Activated T-cell treated with anti-CD3 and anti-CD28 coated beads for 1 hour (primary cell): ENCODE results near the gene ZMIZ1.

Experiments used
- DNase-seq: peaks from one replicate; pipeline ENCODE4 v3.0.0-alpha.2; 2020; ENCODE audit warnings: low read depth

The ZMIZ1 gene

DNA sequence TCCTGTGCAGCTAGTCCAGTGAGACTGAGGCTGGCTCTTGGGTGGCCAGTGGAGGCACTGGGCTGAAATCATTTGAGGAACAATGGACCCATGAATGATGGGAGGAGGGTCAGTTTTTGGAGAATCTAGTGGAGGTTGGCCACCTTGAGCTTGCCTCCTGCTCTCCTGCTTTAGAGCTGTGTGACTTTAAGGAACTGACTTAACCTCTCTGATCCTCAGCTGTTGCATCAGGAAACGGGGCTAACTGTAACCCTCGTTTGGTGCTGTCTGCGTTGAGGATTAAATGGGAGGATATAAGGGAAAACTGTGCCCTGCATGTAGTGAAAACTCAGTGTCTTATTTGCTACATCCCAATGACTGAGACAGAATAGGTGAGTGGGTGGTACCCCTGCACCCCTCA lies 163.1 kb downstream of the ZMIZ1 start:
- no peak for DNase-seq

DNA sequence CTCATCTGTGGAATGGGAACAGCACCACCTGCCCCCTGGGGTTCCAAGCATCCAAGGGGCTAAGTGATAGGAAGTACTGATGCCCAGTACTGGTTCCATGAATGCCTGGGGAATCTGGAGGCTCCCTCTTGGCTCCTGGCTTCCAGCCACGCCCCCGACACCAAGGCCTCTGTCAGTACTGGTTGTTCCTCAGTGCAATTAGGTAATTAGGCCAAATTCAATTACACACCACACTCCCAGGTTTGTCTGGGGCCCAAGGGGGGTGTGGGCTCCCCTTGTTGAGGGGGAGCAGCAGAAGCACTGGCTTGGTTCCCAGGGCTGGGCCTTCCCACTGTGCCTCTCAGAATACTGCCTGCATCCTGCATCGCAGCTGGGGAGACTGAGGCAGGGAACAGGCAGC lies 164.1 kb downstream of the ZMIZ1 start:
- DNase-seq = no peak

DNA sequence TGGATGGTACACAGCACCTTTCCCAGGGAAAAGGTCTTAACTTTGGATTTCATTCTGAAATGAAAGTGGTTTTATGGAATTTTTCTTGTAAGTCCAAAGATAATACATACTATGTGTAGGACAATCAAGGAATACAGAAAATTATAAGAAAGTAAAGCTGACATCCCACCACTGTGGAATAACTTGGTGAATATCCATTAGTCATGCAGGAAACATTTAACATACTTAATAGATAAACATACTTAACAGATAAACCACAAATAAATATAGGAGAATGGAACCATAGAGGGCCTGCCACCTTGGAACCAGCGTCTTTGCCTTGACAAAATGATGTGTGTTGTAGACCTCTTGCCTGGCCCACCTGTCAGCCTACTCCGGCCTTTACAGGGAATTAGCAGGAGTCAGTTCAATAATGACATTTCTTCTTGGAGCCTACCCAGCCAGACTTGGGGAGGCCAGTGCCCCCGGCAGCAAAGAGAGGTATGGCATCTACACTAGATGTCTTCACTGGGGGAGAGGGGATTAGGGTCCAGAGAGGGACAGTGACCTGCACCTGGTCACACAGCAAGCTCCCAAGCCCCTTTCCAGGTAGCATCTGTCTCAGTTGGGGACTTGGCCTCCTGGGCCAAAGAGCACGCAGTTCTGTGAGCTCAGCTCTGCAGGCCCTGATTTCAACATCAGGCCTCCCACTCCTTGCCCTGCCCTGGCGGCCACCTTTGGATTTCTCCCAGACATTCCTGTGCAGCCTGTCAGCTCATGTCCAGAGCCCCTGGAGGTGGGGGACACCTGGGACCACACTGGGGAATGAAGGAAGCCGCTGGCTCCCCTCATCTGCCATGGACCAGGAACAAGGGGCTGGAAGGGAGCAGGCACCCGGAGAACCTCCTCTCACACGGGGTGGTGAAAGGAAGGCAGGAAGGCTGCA lies 165.9 kb downstream of the ZMIZ1 start:
- DNase-seq = no peak

DNA sequence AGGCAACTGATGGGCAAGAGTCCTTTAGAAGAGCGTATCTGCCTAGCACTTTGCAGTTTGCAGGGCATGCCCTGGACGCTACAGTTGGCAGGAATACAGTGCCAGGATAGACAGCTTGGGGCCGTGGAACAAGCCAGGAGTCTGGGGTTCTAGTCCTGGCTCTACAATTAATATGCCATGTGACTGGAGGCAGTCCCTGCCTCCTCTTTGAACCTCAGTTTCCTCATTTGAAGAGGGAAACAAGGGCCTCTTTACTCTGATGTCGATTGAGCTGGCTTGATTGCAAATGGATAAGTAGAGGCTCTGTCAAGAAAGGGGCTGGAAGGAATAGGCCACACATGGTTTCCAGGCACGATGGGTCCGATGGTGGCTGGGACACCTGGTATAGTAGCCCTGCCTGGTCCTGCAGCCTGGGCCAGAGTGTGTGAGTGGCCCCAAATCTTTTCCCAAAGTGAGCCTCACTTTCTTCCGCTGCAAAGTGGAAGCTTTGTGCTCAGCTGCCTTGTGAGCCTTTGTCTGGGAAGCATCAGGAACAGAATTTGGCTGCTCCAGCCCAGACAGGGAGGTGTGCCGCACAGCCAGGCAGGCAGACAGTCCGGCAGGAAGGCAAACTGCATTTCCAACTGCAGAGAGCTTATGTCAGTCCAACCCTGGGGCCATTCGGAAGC lies 167.1 kb downstream of the ZMIZ1 start:
- no peak for DNase-seq

DNA sequence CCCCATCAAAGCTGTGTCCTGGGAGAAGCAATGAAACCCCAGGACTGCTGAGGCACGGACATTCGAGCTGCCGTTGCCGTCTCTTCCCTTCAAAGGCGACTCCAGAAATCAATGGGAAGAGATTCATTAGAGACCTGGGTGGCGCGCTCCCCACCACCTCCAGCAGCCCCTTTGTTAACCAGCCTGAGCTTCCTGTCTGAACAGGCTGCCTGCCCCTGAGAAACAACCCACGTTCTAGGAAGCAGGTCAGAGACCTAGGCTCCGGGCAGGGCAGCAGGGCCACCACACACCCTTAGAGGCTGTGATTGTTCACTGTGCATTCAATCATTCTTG lies 167.6 kb downstream of the ZMIZ1 start:
- no peak for DNase-seq

DNA sequence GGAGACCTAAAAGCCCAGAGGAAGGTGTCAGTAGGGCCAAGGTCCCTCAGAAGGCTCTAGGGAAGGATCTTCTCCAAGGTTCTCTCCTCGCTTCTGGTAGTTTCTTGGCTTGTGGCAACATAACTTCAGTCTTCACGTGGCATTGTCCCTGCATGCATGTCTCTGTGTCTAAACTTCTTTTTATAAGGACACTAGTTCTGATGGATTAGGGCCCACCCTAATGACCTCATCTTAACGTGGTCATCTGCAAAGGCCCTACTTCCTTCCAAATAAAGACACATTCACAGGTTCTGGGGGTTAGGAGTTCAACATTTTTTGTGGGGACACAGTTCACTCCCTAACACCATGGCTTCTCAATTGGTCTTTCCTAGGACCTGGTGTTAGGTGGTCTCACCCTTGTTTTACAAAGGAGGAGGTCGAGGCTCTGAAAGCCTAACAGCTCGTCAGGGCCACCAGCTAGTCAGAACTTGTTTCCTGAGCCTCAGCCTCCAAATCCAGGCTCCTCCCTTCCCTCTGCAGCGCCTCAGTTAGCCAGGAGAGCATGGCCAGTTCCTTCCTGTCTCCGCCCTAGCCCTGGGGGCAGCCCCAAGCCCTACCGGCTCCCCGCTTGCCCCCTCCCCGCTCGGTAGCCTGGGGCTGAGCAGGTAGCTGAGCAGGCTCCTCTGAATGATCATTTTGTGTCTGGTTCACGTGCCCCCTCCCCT lies 168.8 kb downstream of the ZMIZ1 start:
- no peak for DNase-seq

DNA sequence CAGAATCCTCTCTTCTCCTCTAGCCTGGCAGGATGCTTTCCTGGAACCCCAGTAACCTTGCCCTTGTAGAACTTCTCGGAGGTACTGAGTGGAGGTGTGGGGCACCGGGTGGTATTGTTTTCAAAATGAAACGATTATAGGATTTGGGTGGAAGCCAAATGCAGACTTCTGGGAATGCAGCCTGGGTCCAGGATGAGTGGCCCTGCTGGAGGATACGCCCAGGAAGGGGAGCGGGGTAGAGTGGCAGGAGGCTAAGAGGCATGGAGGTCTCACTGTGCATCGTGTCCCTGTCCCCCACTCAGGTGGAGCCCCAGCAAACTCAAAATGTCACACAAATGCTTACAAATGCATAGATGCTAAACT lies 169.4 kb downstream of the ZMIZ1 start:
- DNase-seq = no peak

DNA sequence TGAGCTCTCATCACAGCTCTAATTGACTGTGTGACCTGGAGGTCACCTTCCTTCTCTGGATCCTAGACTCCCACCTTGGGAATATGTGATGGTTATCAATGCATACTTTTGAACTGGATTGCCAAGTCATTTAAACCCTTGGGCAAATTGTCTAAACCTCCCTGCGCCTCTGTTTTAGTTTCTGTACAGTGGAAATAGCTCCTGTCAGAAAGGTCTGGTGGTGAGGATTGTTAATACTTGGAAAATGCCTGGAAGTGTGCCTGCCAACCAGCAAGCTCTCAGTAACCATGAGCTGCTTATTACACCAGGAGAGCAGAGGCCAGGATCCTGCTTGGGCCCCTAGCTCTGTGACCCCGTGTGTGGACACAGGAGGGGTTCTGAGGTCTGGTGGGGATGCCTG lies 169.8 kb downstream of the ZMIZ1 start:
- DNase-seq = no peak

DNA sequence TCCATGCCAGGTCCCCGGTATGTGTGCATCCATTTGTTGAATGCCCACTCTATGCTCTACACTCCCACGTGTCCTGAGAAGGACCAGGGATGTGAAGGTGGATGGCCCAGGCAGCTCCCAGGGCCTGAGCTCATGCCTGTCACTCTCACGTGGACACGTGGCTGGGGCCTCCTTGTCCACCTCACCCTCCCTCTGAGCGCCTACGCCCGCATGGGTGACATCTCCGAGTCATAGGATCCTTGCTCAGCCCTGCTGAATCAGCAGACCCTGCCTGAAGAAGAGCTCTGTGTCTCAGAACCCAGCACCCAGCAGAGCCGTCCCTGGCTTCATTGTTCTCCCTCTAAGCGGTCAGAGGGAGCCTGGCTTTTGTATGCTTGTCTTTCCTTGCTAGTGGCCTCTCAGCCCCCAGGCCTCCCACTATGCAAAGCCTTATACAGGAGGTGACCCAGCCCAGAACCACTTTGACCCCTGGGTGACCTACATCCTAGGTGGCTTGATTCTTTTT lies 170.6 kb downstream of the ZMIZ1 start:
- DNase-seq = no peak

DNA sequence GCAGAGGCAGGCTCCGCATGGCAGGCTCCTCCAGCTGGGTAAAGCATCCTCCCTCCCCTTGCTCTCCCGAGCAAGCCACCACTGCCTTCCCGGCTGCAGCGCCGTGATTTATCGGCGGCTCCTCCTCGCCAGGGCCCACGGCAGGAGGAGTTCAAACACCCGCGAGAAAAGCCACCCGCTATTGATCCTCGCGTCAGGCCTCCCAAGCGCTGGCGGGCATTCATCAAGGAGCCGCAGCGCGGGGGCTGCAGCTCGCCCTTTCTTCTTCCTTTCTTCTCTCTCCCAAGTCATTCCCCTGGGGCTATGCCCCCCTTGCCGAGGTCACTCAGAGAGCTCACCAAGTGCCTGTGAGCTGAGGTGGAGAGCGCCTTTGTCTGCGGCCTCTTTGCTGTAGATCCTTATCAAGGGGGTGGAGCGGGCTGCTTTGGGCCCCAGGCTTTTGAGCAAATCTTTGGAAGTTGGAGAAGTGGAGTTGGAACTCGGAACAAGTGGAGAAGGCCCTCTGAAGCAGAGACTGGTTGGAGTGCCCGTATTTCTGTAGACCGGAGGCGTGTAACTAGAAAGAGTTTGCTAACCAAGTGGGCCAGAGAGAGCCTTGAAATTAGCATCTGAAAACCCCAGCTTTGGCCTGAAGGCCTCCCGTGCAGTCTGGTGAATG lies 171.3 kb downstream of the ZMIZ1 start:
- no peak for DNase-seq

DNA sequence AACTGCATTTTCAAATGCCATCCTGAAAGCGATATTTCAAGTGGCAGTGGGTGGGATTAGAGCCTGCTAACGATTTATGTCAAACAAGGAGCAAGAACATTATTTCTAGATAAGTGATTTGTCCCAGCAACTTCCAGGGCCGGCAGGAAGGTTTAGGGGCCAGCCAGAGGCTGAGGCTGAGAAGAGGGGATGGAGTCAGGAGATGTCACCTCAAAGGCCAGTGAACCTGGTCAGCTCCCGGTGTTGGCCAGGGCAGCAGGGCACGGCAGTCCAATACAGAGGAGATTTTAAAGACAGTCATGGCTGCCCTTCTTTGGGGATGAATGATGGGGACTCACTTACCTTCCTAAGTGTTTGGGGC lies 172.8 kb downstream of the ZMIZ1 start:
- no peak for DNase-seq

DNA sequence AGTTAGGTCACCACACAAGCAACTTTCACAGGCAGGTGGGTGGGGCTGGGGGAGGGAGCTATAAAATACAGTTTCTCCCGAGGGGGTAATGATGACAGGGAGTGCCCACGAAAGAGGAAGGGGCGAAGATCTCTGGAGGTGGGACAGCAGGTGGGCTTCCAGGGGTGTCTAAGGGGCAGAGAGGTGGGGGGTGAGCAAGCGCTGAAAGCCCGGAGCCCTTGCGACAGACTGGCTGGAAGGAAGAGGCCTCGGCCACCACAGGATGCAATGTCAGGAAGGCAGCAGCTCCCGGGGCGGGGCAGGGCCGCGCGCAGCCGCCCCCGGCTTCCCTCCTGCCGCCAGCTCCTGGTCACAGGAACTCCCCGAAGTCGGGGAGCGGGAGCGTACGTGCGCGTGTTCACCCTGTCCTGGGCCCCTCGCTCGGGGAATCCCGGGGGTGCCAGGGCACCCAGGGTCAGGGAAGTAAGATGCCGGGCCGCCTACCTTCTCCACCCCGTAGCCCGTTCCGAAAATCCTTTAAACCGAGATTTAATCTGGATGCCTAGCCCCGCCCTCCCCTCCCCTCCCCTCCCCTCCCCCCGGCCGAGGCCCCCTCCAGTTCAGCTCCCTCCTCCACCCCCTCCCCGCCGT lies 173.3 kb downstream of the ZMIZ1 start:
- no peak for DNase-seq

DNA sequence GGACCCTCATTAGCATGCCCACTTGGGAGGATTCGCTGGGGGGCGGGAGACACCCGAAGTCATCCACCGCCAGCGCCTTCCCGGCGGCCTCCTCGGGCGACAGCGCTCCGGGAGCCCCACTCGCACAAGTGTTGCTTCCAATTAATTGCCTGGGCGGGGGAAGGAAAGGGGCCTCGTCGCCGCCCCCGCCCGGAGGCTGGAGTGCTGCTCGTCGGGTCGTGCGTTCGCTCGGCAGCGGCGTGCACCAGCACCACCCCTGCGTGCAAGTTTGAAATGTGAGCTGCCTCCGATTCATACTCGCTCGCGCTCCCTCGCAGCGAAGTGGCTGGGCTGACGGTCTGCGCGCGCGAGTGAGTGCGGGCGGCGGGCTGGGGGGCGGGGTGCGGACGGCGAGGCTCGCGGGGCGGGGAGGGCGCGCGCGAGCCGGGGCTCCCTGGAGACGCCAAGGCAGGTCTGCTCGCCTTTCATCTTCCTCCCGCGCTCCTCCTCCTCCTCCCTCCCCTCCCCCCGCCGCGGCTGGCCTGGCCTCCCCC lies 173.9 kb downstream of the ZMIZ1 start:
- DNase-seq = peak; percentile 24

DNA sequence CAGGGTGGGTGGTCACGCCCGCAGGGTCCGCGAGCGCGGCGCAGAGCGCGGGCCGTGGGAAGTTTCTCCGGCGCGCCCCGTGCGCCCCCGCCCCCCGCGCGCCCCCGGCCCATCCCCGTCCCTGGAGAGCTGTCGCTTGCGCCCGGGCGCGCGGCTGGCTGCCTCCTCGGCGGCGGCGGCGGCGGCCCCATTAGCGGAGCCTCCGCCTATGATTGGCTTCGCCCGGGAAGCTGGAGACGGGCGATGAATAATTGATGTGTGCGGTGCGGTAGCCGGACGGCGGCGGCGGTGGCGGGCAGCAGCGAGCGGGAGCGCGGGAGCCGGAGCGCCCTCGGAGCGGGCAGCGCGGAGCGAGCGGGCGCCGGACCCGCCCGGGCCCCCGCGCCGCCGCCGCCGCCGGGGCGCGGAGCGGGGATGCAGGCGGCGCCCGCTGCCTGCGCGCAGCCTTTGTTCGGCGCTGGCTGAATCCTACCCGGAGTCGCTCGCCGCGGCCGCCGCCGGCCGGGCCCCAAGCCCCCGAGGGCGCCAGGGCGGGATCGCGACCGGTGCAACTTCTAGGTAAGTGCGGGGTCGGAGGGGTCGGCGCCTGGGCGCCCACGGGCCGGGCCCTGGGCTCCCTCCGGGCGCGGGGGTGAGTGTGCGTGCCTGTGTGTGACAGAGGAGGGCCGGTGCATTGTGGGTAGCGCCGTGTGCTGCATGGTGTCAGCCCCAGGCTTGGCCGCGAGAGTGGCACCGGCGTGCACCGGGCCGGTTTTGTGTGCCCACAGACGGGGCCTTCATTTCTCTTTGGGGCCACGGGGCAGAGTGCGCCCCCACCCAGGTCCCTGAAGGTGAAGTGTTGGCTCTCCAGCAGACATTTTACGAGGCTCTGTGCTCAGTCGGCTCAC lies 174.7 kb downstream of the ZMIZ1 start:
- DNase-seq = peak; percentile 33

DNA sequence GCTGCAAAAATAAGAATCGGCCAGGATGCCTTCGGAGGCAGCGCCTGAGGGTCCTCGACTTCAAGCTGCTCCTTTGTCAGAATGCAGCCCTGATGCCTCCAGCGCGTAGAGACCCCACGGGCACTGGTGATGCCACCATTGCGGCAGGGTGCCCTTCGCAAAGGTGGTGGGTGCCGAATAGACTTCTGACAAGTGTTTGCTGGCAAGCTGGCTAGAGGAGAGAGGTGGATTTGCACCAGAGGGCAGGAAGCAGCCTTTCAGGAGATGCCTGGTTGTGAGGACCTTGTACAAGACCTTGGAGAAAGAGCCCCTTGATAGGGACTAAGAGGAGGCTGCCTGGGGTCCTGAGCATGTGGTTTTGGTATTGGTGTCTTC lies 175.3 kb downstream of the ZMIZ1 start:
- no peak for DNase-seq

DNA sequence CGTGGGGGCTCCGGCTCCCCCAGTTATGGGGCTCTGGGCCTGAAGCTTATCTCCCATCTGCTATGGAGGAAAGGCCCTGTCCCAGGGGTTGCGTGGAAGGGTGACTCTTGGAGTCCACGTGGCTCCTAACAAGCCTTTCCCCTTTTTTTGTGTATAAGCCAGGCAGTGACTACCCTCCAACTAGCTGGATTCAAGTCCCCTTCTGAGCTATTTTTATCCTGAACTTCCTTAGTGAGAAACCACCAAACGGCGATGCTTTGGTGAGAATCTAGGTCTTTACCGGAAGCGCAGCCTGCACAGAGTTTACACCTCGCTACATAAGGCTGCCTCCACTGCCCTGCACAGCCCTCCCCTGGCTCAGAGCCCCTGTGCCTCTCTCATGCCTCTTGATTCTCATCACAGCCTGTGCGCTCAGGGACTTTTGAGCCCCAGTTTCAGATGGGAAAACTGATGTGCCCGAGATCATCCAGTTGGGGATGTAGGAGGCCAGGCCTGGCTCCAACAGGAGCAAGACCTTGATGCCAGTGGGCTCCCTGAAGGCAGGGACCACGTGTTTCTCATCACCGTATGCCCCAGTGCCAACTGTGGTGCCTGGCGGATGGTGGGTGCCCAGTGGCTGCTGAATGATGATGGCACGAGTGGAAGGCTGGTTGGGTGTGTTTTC lies 176.2 kb downstream of the ZMIZ1 start:
- DNase-seq = no peak

DNA sequence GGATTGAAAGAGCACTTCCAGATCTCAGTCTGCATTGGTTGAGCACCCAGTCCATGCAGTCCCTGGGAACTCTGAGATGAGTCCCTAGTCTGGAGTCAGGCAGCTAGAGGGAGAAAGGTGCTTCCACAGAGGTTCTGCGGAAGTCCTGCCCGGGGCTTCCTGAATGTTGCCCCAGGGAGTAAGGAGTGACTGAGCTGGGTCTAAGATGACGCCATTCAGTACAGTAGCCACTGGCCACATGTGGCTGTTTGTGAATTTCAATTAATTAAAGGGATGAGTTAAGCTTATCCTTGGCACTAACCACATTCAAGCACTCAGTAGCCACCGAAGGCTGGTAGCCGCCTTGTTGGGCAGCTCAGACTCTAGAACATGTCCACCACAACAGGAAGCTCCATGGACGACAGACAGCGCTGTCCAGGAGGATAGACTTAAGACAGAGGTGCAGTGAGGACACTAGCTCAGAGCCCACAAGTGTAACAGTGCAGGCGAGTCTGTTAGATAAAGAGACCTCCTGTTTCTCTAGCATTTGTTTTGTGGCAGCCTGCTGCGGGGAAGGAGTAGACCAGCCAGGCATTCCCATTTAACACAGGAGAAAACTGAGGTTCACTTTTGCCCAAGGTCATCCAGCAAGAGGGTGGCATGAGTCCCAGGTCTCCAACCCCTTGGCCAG lies 176.9 kb downstream of the ZMIZ1 start:
- no peak for DNase-seq

DNA sequence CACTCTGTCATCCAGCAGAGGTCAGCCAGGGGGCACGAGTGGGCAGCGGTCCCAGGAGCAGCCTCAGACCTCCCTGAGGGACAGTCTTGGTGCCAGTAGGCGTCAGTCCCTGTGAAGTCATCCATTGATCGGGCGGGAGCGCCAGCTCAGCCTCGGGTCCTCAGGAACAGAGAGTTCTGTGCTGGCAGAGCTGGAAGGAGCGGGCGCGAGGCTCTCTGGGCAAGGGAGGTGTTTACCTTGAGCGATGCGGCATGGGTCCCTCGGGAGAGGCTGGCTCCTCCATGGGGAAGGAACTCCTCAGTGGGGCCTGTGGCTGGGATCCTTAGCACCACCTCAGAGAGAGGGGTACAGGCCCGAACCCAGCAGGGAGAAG lies 177.4 kb downstream of the ZMIZ1 start:
- DNase-seq = no peak

DNA sequence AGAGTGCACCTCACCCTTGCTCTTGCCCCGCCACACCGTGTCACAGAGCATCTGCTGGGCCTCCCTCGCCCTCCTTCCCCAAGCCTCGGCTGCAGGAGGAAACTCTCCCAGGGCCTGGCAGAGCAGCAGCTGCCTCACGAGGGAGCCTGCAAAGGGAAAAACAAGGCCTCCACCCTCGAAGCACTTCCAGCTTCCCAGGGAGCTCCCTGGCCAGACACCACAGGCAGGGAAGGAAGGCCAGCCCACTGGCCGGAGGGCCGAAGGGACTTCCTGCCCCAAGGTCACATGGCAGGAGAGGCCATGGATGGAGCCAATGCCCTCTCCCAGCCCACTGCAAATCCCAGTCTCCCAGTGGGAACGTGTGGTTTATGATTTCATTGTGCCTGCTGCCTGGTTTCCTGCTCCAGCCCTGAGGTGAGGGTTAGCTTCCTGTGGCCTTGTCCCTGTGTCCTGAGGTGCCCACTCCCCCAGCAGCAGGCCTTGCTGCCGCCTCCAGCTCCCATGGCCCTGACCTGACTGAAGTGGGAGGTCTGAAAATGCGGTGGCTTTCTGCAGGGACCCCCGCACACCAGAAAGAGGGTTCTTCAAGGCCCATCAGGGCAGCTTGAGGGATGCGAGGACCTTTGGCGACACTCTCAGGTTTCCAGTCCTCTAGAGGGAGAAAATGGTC lies 178.0 kb downstream of the ZMIZ1 start:
- DNase-seq = no peak
